ENCODE data around the gene SEPTIN2.

- TF ChIP-seq CTCF (IDR thresholded peaks at IDR 0.05), result no peak
- no peak for TF ChIP-seq POLR2A (IDR thresholded peaks at IDR 0.05)
- no peak for TF ChIP-seq EP300 (IDR thresholded peaks at IDR 0.05)
Observed at GRCh38 chr2:241298673-241299072, 17.1 kb upstream of the SEPTIN2 start.
